GM12878 (cell line): ENCODE results near the gene EEF1E1. TPM values are rescaled to one million over a fixed set of nuclear protein-coding genes. Genes with fewer than 3 reads are reported as not detected.

Experiments used
- ATAC-seq: fragments of 200-7000 bp; cut with Tn5 transposase; 3 replicates; pipeline ENCODE4 v1.9.1; 2020; ENCODE audit warnings: mild to moderate bottlenecking, moderate library complexity
- BruUV-seq: library from RNA; stranded (reverse); fragments of 400-500 nt; replicated peaks from 2 replicates; lab custom pipeline; 2021; lab: Mats Ljungman, UMichigan
- CTCF ChIA-PET: fragments of 300-600 bp; sonication (Branson Sonifier 250); formaldehyde crosslinking; extraction: SDS; loops from one replicate; lab custom pipeline; 2021; ENCODE audit warnings: inconsistent platforms; lab: Yijun Ruan, JAX
- POLR2A ChIA-PET: fragments of 350-600 bp; formaldehyde crosslinking; extraction: SDS; loops from one replicate; lab custom pipeline; 2021; ENCODE audit warnings: inconsistent platforms; lab: Charles Lee
- RAD21 ChIA-PET: fragments of 300-600 bp; sonication (Branson Sonifier 250); formaldehyde crosslinking; loops from one replicate; lab custom pipeline; 2023; ENCODE audit warnings: antibody characterized with exemption; ENCODE audit not compliant: unreplicated experiment; lab: Charles Lee
- SMC1A ChIA-PET: fragments of 300-600 bp; sonication (Branson Sonifier 250); formaldehyde crosslinking; loops from one replicate; lab custom pipeline; 2023; ENCODE audit not compliant: unreplicated experiment, uncharacterized antibody; lab: Charles Lee
- DNase-seq: peaks from one replicate; pipeline ENCODE4 v3.0.0-alpha.2; 2011; ENCODE audit warnings: low read depth, low spot score
- FAIRE-seq: peaks from 3 replicates; lab custom pipeline; 2011; peaks lifted over from hg19 to GRCh38; lab: Jason Lieb, UNC
- H2AFZ ChIP-seq: 2 replicates; pipeline ENCODE4 v1.6.0; 2011; ENCODE audit warnings: low read depth, low read length, control low read depth; ENCODE audit not compliant: control insufficient read depth
- H3K27ac ChIP-seq: 2 replicates; pipeline ENCODE4 v1.5.1; 2011; ENCODE audit warnings: control low read depth; ENCODE audit not compliant: control insufficient read depth, insufficient read depth
- H3K27me3 ChIP-seq, 2 experiments: replicated peaks in 1 of 2; 2 replicates each; pipeline versions ENCODE4 v1.6.0 to v1.6.1; 2011; ENCODE audit warnings: low read length in 1 of 2; ENCODE audit not compliant: control insufficient read depth in 2 of 2, insufficient read depth in 2 of 2
- H3K36me3 ChIP-seq, 2 experiments: 2 replicates each; pipeline ENCODE4 v1.5.1; 2011; ENCODE audit warnings: low read length in 1 of 2; ENCODE audit not compliant: control insufficient read depth in 2 of 2, insufficient read depth in 2 of 2
- H3K4me1 ChIP-seq: 2 replicates; pipeline ENCODE4 v1.6.1; 2011; ENCODE audit warnings: mild to moderate bottlenecking, low read length, moderate library complexity, mixed read lengths; ENCODE audit not compliant: control insufficient read depth, insufficient read depth
- H3K4me2 ChIP-seq: 2 replicates; pipeline ENCODE4 v1.6.0; 2011; ENCODE audit warnings: control low read depth; ENCODE audit not compliant: control insufficient read depth, insufficient read depth
- H3K4me3 ChIP-seq: fragments of 200-600 bp; sonication (generic); 2 replicates; pipeline ENCODE4 v1.5.1; 2016
- H3K79me2 ChIP-seq: 2 replicates; pipeline ENCODE4 v1.6.0; 2011; ENCODE audit warnings: low read length; ENCODE audit not compliant: control insufficient read depth, insufficient read depth
- H3K9ac ChIP-seq: 2 replicates; pipeline ENCODE4 v1.8.0; 2011; ENCODE audit warnings: low read length, control low read depth, mixed read lengths; ENCODE audit not compliant: control insufficient read depth, insufficient read depth
- H3K9me3 ChIP-seq: replicated peaks from 3 replicates; pipeline ENCODE4 v1.5.1; 2011; ENCODE audit warnings: mild to moderate bottlenecking, low read length; ENCODE audit not compliant: control insufficient read depth, insufficient read depth
- H4K20me1 ChIP-seq: 2 replicates; pipeline ENCODE4 v1.6.0; 2011; ENCODE audit not compliant: control insufficient read depth, insufficient read depth
- ETV6 ChIP-seq, 2 experiments: fragments of 450-650 bp in 1 of 2; IDR thresholded peaks in 1 of 2; conservative IDR thresholded peaks in 1 of 2; 2 replicates each; pipeline ENCODE4 v1.6.1; 2014; ENCODE audit warnings: antibody characterized with exemption in 1 of 2, borderline replicate concordance in 1 of 2, low read depth in 1 of 2, mild to moderate bottlenecking in 1 of 2, moderate library complexity in 1 of 2
- KDM1A ChIP-seq: fragments of 200-600 bp; sonication (generic); IDR thresholded peaks from 2 replicates; pipeline ENCODE4 v1.6.1; 2016; ENCODE audit warnings: borderline replicate concordance
- MEF2B ChIP-seq: fragments of 450-650 bp; IDR thresholded peaks from 2 replicates; pipeline ENCODE4 v1.6.1; 2018; ENCODE audit warnings: mild to moderate bottlenecking, moderate library complexity; ENCODE audit not compliant: partially characterized antibody, poor library complexity, severe bottlenecking
- MXI1 ChIP-seq: fragments of 150-350 bp; IDR thresholded peaks from 2 replicates; pipeline ENCODE4 v1.6.1; 2011; ENCODE audit warnings: low read depth, mild to moderate bottlenecking, inconsistent platforms, low read length, improper control_type of control experiment
- NFXL1 ChIP-seq: fragments of 450-650 bp; IDR thresholded peaks from 2 replicates; pipeline ENCODE4 v1.6.1; 2017; ENCODE audit warnings: antibody characterized with exemption, mild to moderate bottlenecking, borderline replicate concordance
- PBX3 ChIP-seq: IDR thresholded peaks from 2 replicates; pipeline ENCODE4 v1.6.1; 2011; ENCODE audit warnings: mild to moderate bottlenecking, low read depth, low read length, moderate library complexity; ENCODE audit not compliant: insufficient replicate concordance
- RAD21 ChIP-seq: IDR thresholded peaks from 2 replicates; pipeline ENCODE4 v1.6.1; 2011; ENCODE audit warnings: mild to moderate bottlenecking, low read depth, low read length, moderate library complexity; ENCODE audit not compliant: insufficient read depth
- SIX5 ChIP-seq: IDR thresholded peaks from 2 replicates; pipeline ENCODE4 v1.6.1; 2011; ENCODE audit warnings: mild to moderate bottlenecking, low read depth, low read length, moderate library complexity; ENCODE audit not compliant: severe bottlenecking
- SMC3 ChIP-seq: IDR thresholded peaks from 2 replicates; pipeline ENCODE4 v1.6.1; 2011; ENCODE audit warnings: low read length, improper control_type of control experiment, borderline replicate concordance
- STAT1 ChIP-seq: fragments of 450-650 bp; conservative IDR thresholded peaks from 2 replicates; pipeline ENCODE4 v1.6.1; 2014; ENCODE audit warnings: antibody characterized with exemption, mild to moderate bottlenecking
- STAT3 ChIP-seq: IDR thresholded peaks from 2 replicates; pipeline ENCODE4 v1.6.1; 2011; ENCODE audit warnings: low read depth, low read length, improper control_type of control experiment
- SUZ12 ChIP-seq: fragments of 200-600 bp; sonication (generic); IDR thresholded peaks from one replicate; pipeline ENCODE4 v1.6.1; 2018; ENCODE audit warnings: antibody characterized with exemption, mild to moderate bottlenecking; ENCODE audit not compliant: unreplicated experiment
- TAF1 ChIP-seq: IDR thresholded peaks from 2 replicates; pipeline ENCODE4 v1.6.1; 2011; ENCODE audit warnings: mild to moderate bottlenecking, low read depth, low read length, borderline replicate concordance
- TBL1XR1 ChIP-seq: IDR thresholded peaks from 2 replicates; pipeline ENCODE4 v1.6.1; 2012; ENCODE audit warnings: low read depth, low read length, improper control_type of control experiment
- ZSCAN29 ChIP-seq: fragments of 450-650 bp; IDR thresholded peaks from 2 replicates; pipeline ENCODE4 v1.6.1; 2017; ENCODE audit warnings: mild to moderate bottlenecking, moderate library complexity
- ZZZ3 ChIP-seq: IDR thresholded peaks from 2 replicates; pipeline ENCODE4 v1.6.1; 2011; ENCODE audit warnings: low read depth; ENCODE audit not compliant: control insufficient read depth, insufficient read length
- WGBS: methylation state at CpG from one replicate; pipeline ENCODE4 v1.1.6; 2016; ENCODE audit warnings: low lambda C conversion rate; ENCODE audit not compliant: insufficient replicate concordance, insufficient coverage; ENCODE audit errors: missing lambda C conversion rate; 5-methylcytosine and 5-hydroxymethylcytosine counted together
- in situ Hi-C: fragments of 300-500 bp; cut with MboI; formaldehyde crosslinking; loops from 9 replicates; pipeline ENCODE4 v1.14.3; 2018; ENCODE audit warnings: mixed read lengths
- intact Hi-C: fragments of 100-400 bp; cut with micrococcal nuclease; formaldehyde crosslinking; loops from one replicate; pipeline ENCODE4 v1.14.2; 2022; ENCODE audit not compliant: unreplicated experiment
- polyA plus RNA-seq, 11 experiments: library from polyadenylated mRNA; depleted of rRNA in 4 of 11; unstranded in 6 of 11; stranded (reverse) in 5 of 11; fragments of >200 nt; fragmentation: Nextera tagmentation in 4 of 11; fragmentation: Illumina TruSeq in 1 of 11; extraction: Ambion mirVana in 4 of 11; extraction: Trizol in 1 of 11; gene quantifications; 1 replicate in 1 of 11; 2 replicates in 10 of 11; pipeline versions ENCODE4 v1.2.1 to v1.2.3, GENCODE V29; 2011 to 2016; ENCODE audit warnings: inconsistent platforms in 2 of 11, missing spikeins in 2 of 11, low read depth in 1 of 11
- total RNA-seq, 4 experiments: library from RNA; depleted of rRNA in 3 of 4; stranded (reverse); fragments of >200 nt in 3 of 4; fragmentation: Illumina TruSeq in 1 of 4; extraction: Trizol in 1 of 4; gene quantifications; 2 replicates each; pipeline versions ENCODE4 v1.2.1 to v1.2.3, GENCODE V29; 2013 to 2021
- TF ChIP-seq, protein P1 (sequence below): fragments of 150-350 bp; IDR thresholded peaks from 2 replicates; pipeline ENCODE4 v1.6.1; 2016; ENCODE audit warnings: low read depth, low read length

EEF1E1 gene
- total and polyA plus RNA-seq, 10 of the 15 experiments (the other 5 are each of a cell fraction or from before 2014, with no cell fraction given) = 55.3 to 668 (median 121) TPM

- WGBS = 94% methylated on average over 2 of the region's 2 CpGs
- Histone ChIP-seq H3K9ac (no peak overlapping the region), H3K36me3 (peaks cover 0 to 12% of the 10 kb centered on the region in 2 experiments; a peak in 3 of 4 replicates), H3K79me2 (no peaks in the 10 kb centered on the region; the same call in 1 of the 2 replicates), H3K27ac (no peak overlapping the region), H3K4me1 (peaks cover 3% of the 10 kb centered on the region; the same call in 1 of the 2 replicates), H3K4me3 (no peak overlapping the region), H4K20me1 (no peaks in the 10 kb centered on the region), H3K27me3 (no peaks in the 10 kb centered on the region), H2AFZ (no peak overlapping the region), H3K9me3 (no peaks in the 10 kb centered on the region), H3K4me2 (no peak overlapping the region)
- DNase-seq (no peak), FAIRE-seq (no peak), ATAC-seq (no peak)
- TF ChIP-seq NFXL1 = no peak
- no peak for TF ChIP-seq KDM1A
- no peak for TF ChIP-seq MEF2B
- no peak for TF ChIP-seq MXI1
- TF ChIP-seq ZZZ3 = no peak
- TF ChIP-seq ETV6 (conservative IDR thresholded peaks at IDR 0.05 in 1 of 2, IDR thresholded peaks at IDR 0.05 in 1 of 2; ENCODE audit: borderline replicate concordance in 1 of 2, low read depth in 1 of 2) = no peak
- no peak for TF ChIP-seq SIX5
- no peak for TF ChIP-seq TAF1
- TF ChIP-seq STAT3 = no peak
- no peak for TF ChIP-seq TBL1XR1
- no peak for TF ChIP-seq RAD21
- no peak for TF ChIP-seq STAT1
- TF ChIP-seq SUZ12 = no peak
- no peak for TF ChIP-seq PBX3
- TF ChIP-seq ZSCAN29 = no peak
- TF ChIP-seq, protein P1, sequence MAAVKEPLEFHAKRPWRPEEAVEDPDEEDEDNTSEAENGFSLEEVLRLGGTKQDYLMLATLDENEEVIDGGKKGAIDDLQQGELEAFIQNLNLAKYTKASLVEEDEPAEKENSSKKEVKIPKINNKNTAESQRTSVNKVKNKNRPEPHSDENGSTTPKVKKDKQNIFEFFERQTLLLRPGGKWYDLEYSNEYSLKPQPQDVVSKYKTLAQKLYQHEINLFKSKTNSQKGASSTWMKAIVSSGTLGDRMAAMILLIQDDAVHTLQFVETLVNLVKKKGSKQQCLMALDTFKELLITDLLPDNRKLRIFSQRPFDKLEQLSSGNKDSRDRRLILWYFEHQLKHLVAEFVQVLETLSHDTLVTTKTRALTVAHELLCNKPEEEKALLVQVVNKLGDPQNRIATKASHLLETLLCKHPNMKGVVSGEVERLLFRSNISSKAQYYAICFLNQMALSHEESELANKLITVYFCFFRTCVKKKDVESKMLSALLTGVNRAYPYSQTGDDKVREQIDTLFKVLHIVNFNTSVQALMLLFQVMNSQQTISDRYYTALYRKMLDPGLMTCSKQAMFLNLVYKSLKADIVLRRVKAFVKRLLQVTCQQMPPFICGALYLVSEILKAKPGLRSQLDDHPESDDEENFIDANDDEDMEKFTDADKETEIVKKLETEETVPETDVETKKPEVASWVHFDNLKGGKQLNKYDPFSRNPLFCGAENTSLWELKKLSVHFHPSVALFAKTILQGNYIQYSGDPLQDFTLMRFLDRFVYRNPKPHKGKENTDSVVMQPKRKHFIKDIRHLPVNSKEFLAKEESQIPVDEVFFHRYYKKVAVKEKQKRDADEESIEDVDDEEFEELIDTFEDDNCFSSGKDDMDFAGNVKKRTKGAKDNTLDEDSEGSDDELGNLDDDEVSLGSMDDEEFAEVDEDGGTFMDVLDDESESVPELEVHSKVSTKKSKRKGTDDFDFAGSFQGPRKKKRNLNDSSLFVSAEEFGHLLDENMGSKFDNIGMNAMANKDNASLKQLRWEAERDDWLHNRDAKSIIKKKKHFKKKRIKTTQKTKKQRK = no peak
- TF ChIP-seq SMC3 = no peak
- RAD21 ChIA-PET = no interaction called here
- in situ Hi-C loops (no loop called here), intact Hi-C loops (no loop called here)
- CTCF ChIA-PET = interaction anchor here (1.0 to 1.6 kb wide), 3 partner anchors 14 to 23 kb away, joined by 3 to 4 read pairs (median 3); partner anchors contain the start of gene EEF1E1
- POLR2A ChIA-PET = no interaction called here
- BruUV-seq = no TSS peak
- SMC1A ChIA-PET = interaction anchor here (0.8 to 1.3 kb wide), 2 partner anchors 9 to 14 kb away, joined by 3 read pairs; no protein-coding TSS in a partner anchor
Observed at GRCh38 chr6:8079126-8079525, 23.2 kb downstream of the EEF1E1 start.
